ENCODE measurements around the gene LSS.

LSS gene

GRCh38 chr21:46229923-46230260 is 1.3 kb upstream of the LSS start:
- H3K4me2 ChIP-seq (ENCODE audit: low read depth, low read length), result peak overlapping the region; percentile 94
- no peak for DNase-seq
- H3F3A ChIP-seq (ENCODE audit: insufficient read depth, low read length), result peaks cover 15% of the 10 kb centered on the region
- H3K79me2 ChIP-seq (ENCODE audit: low read length), result peaks cover 42% of the 10 kb centered on the region
- no peaks in the 10 kb centered on the region for H3K9me3 ChIP-seq (replicated peaks; ENCODE audit: insufficient read depth, low read length)
- no peaks in the 10 kb centered on the region for H3K9me2 ChIP-seq (replicated peaks; ENCODE audit: insufficient read depth, low read length)
- TF ChIP-seq, protein P1, sequence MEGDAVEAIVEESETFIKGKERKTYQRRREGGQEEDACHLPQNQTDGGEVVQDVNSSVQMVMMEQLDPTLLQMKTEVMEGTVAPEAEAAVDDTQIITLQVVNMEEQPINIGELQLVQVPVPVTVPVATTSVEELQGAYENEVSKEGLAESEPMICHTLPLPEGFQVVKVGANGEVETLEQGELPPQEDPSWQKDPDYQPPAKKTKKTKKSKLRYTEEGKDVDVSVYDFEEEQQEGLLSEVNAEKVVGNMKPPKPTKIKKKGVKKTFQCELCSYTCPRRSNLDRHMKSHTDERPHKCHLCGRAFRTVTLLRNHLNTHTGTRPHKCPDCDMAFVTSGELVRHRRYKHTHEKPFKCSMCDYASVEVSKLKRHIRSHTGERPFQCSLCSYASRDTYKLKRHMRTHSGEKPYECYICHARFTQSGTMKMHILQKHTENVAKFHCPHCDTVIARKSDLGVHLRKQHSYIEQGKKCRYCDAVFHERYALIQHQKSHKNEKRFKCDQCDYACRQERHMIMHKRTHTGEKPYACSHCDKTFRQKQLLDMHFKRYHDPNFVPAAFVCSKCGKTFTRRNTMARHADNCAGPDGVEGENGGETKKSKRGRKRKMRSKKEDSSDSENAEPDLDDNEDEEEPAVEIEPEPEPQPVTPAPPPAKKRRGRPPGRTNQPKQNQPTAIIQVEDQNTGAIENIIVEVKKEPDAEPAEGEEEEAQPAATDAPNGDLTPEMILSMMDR (IDR thresholded peaks at IDR 0.05; ENCODE audit: low read length), result no peak
- no peak for TF ChIP-seq EZH2 (optimal IDR thresholded peaks at IDR 0.05; ENCODE audit: low read depth, low read length)
- no peak for TF ChIP-seq EZH2phosphoT487 (IDR thresholded peaks at IDR 0.05; ENCODE audit: low read length)
- H3K9ac ChIP-seq (ENCODE audit: low read length), result peak overlapping the region; percentile 80
- H3K27ac ChIP-seq (ENCODE audit: low read length), result no peak overlapping the region
- H4K20me1 ChIP-seq (ENCODE audit: insufficient read depth, low read length), result peaks cover 12% of the 10 kb centered on the region; the same call in 1 of the 2 replicates
- no peaks in the 10 kb centered on the region for H3K27me3 ChIP-seq (replicated peaks; ENCODE audit: insufficient read depth, low read length)
- peak overlapping the region; percentile 80 for H3K4me3 ChIP-seq (ENCODE audit: low read length)
- H3K4me1 ChIP-seq (ENCODE audit: low read length), result peaks cover 20% of the 10 kb centered on the region
- peak overlapping the region; percentile 83; the same call in 1 of the 2 replicates for H2AFZ ChIP-seq (ENCODE audit: low read length)
- no peaks in the 10 kb centered on the region for H3K36me3 ChIP-seq (replicated peaks; ENCODE audit: insufficient read depth, low read length)

DNA sequence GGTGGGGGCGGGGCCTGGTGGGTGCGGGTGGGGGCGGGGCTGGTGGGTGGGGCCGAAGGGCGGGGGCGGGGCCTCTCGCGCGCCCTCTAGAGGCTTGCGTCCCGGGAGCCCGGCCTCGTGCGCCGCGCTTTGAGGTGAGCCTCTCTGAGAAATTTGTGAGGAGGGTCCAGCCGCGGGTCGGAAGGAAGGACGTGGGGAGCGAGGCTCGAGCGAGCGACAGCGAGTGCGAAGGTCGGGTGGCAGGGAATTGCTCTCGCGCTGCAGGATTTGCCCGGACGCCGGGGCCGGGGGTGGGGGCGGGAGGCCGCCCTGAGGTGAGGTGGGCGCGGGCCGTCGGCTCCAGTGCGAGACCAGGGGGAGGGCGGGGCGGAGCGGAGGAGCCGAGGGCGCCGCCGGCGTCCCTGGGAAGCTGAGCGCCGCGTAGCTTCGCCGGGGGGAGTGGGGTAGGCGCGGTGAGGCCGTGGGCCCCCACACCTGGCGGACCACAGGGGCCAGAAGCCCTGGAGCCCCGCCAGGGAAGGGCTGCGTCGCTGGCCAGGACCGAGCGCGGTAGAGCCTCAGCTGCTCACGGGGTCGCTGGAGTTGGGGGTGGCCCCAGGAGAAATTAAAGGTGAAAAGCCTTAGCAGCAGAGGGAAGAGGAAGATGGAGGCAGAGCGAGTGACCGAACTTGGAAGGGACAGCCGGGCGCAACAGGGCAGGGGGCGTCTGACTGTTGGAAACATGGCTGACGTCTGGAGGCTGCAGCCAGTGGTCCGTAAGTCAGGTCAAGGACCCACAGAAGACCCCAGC is 754 bp upstream of the LSS start:
- Histone ChIP-seq H3K9me3 (replicated peaks; ENCODE audit: insufficient read depth, low read length) (no peaks in the 10 kb centered on the region), H3K79me2 (ENCODE audit: low read length) (peaks cover 47% of the 10 kb centered on the region), H3K36me3 (replicated peaks; ENCODE audit: insufficient read depth, low read length) (no peaks in the 10 kb centered on the region), H3K4me3 (ENCODE audit: low read length) (peak overlapping the region; percentile 80), H3K9ac (ENCODE audit: low read length) (peak overlapping the region; percentile 80), H3K4me2 (ENCODE audit: low read depth, low read length) (peak overlapping the region; percentile 94), H3K4me1 (ENCODE audit: low read length) (peaks cover 20% of the 10 kb centered on the region), H2AFZ (ENCODE audit: low read length) (peak overlapping the region; percentile 83), H3K27ac (ENCODE audit: low read length) (no peak overlapping the region), H3K27me3 (replicated peaks; ENCODE audit: insufficient read depth, low read length) (no peaks in the 10 kb centered on the region), H3F3A (ENCODE audit: insufficient read depth, low read length) (peaks cover 15% of the 10 kb centered on the region), H3K9me2 (replicated peaks; ENCODE audit: insufficient read depth, low read length) (no peaks in the 10 kb centered on the region), H4K20me1 (ENCODE audit: insufficient read depth, low read length) (peaks cover 15% of the 10 kb centered on the region)
- DNase-seq, result no peak
- no peak for TF ChIP-seq EZH2 (optimal IDR thresholded peaks at IDR 0.05; ENCODE audit: low read depth, low read length)
- no peak for TF ChIP-seq EZH2phosphoT487 (IDR thresholded peaks at IDR 0.05; ENCODE audit: low read length)
- TF ChIP-seq, protein P1 (IDR thresholded peaks at IDR 0.05; ENCODE audit: low read length), result peak; percentile 57

DNA sequence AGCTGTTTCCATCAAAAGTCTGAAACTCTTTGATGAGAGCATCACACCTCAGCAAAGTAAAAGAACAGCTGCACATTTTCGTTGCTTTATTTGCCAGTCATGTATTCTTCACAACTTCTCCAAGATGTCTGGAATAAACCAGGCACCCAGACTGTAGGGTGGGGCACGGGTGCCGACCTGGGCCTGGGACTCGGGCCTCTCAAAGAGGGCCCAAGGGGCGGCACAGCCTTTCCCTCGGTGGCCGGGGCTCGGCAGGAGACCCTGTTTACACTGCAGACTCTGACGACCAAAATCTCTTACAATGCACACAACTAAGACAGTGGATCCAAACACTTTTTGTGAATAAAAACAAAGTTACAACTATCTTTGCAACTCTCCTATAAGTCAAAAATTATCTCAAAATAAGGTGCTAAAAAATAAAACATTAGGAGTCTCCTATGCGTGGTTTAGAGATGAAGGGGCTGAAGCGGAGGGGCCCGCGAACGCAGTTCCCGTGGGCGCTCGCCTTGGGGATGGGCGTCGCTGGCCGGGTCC is 696 bp downstream of the LSS start:
- H3K79me2 ChIP-seq (ENCODE audit: low read length), result peaks cover 58% of the 10 kb centered on the region

More for the DNA sequence above, 696 bp downstream of the LSS start:
- peak; percentile 41 for DNase-seq
- H3K4me2 ChIP-seq (ENCODE audit: low read depth, low read length), result peak overlapping the region; percentile 79
- TF ChIP-seq, protein P1 (IDR thresholded peaks at IDR 0.05; ENCODE audit: low read length), result no peak
- no peak for TF ChIP-seq EZH2phosphoT487 (IDR thresholded peaks at IDR 0.05; ENCODE audit: low read length)
- TF ChIP-seq EZH2 (optimal IDR thresholded peaks at IDR 0.05; ENCODE audit: low read depth, low read length), result no peak
- H3K9me2 ChIP-seq (replicated peaks; ENCODE audit: insufficient read depth, low read length), result no peaks in the 10 kb centered on the region
- H3K36me3 ChIP-seq (replicated peaks; ENCODE audit: insufficient read depth, low read length), result no peaks in the 10 kb centered on the region
- no peaks in the 10 kb centered on the region for H3K9me3 ChIP-seq (replicated peaks; ENCODE audit: insufficient read depth, low read length)
- peak overlapping the region; percentile 89 for H3K9ac ChIP-seq (ENCODE audit: low read length)
- no peaks in the 10 kb centered on the region for H3K27me3 ChIP-seq (replicated peaks; ENCODE audit: insufficient read depth, low read length)
- peak overlapping the region; percentile 58; the same call in 1 of the 2 replicates for H3K27ac ChIP-seq (ENCODE audit: low read length)
- H3F3A ChIP-seq (ENCODE audit: insufficient read depth, low read length), result peaks cover 15% of the 10 kb centered on the region
- H3K4me1 ChIP-seq (ENCODE audit: low read length), result peaks cover 20% of the 10 kb centered on the region
- H2AFZ ChIP-seq (ENCODE audit: low read length), result peak overlapping the region; percentile 81
- peaks cover 16% of the 10 kb centered on the region for H4K20me1 ChIP-seq (ENCODE audit: insufficient read depth, low read length)
- peak overlapping the region; percentile 99 for H3K4me3 ChIP-seq (ENCODE audit: low read length)

All from MM.1S (cell line).